GM21529 (cell line): ENCODE measurements around the gene FRY.

Source experiments
- ATAC-seq: cut with Tn5 transposase; IDR thresholded peaks from one replicate; pipeline ENCODE4 v1.9.1; 2021; ENCODE audit not compliant: unreplicated experiment

The FRY gene

DNA sequence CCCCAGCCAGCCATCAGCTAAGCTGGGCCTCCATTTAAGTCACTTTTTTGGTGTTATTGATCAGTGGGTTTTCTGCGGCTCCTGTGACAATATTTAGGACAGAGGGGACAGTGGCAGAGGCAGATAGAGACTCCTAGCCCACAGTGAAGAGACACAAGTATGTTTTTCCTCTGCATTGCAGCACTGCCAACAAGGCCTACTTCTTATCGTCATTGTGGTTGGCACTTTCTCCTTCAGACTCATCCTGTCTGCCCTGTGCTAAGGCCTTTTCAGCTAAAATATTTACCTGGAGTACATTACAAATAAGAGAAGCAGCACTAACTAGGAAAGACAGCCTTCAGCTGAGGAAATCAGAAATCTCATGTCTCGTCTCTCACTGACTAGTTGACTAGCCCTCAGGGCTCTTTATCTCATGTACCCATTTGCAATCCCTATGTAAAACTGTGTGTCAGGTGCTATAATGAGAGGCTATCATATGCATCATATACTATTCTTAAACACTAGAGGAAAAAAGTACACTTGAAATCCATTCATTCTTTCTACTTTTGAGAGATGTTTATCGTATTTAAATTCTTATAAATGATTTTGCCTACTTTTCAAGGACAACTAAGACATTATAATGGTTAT, 221.4 kb downstream of the FRY start:
- ATAC-seq, result no peak

DNA sequence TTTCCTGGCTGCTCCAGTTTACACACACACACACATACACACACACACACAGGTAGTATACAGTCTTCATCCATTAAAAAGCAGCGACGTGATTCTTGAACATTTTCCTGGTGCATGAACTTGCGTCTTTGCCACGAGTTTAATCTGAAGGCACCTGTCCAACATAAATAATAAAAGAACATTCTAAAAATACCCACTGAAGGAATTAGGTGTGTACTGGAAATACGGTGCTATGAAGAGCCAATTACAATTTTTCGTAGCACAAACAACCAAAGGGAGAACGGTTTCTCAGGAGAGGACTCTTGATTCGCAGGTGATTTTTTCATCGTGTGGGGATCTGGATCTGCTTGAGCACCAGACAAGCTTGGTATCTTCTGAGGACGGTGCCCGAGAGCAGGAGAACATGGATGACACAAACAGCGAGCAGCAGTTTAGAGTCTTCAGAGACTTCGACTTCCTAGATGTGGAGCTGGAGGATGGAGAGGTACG, 222.4 kb downstream of the FRY start:
- ATAC-seq, result no peak

DNA sequence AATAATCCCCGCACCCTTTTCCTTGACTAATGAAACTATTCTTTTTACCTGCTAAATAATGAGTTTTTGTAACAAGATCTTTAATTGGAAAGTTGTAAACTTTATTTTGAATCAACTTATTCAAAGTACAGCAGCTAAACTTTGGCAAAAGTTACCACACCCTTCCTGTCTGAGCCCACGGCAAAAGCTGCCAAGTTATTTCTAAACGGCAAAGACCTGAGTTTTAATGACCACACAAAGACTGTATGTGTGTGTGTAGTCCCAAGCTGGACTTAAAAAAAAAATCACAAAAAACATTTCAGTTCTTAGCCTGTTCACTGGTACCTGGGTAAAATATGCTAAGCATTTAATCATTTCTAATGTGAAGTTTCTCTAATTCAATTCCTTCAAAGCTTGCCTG, 222.8 kb downstream of the FRY start:
- ATAC-seq, result no peak

DNA sequence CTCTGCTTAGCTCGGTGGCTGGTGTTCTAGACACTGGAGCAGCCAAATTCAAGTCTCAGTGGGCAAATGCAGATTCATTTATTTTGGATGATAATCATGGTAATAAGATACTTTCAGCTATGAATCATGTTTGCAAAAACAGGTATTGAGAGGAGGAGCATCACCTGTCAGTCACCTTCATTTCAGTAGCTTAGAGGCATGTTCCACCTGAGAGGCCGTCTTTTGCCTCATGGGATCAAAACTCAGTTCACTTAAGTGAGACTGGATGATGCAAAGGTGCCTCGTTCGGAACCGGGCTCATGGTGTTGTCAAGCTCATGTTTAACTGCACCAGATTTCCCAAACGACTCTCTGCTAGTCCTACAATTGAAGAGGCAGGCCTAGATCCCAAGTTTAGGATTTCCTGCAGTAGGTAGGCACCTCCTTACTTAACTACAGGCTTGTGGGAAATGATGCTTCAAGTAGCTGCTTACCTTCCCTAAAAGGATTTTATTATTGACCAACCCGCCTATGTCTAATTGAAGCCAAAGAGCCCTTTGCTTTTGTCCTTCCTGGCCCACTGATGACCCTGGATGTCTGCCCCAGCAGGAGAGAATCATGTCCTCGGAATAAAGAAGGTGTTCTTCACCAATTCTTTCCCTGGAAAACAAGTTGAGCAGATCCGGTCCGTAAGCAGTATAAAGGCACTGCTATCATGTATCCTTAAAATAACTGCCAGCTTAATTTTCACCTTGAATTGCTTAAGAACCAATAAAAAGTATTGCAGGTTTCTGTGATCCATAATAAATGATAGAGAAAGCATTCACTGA, 223.5 kb downstream of the FRY start:
- ATAC-seq, result no peak

DNA sequence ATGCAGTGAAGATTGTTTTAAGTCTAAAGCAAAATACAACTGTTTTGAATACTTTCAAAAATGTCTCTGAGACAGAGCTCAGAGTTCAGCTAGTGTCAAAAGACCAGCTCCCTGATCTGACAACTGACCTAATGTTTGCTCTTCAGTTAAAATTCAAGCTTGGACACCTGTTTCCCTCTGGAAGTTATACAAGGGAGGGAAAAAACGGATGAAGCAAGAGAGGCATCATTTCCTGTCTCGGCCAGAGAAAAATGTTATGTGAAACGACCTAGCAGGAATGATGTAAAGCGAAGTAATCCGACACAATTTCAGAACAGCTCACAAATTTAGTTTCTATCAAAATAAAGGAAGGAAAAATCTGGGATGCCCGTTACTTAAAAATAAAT, 224.1 kb downstream of the FRY start:
- ATAC-seq, result no peak

DNA sequence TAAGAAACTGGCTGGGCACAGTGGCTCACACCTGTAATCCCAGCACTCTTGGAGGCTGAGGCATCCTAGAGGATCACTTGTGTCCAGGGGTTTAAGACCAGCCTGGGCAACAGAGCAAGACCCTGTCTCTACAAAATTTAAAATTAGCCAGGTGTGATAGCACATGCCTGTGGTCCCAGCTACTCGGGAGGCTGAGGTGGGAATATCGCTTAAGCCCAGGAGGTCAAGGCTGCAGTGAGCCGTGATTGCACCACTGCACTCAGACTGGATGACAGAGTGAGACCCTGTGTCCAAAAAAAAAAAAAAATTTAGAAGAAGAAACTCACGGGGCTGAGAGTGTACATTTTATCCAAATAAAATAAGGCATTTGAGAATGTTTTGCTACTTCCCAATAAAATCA, 224.7 kb downstream of the FRY start:
- no peak for ATAC-seq

DNA sequence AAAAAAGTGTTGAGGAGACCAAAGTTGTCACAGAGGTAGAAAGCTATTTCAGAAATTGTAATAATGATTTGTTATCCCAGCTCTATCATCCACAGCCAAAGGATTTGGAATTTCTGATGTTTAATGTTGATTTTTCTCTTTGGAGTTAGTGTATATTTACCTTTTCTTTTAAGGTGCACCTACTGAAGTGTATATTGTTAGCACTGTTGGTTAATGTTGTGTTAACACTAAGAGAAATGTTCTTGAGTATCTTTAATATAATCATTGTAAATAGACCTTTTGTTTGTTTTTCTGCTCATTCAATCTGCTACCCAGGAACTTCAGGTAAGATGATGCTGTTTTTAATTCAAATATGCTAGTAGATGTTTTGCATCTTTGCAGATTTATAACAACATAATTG, 226.1 kb downstream of the FRY start:
- no peak for ATAC-seq

DNA sequence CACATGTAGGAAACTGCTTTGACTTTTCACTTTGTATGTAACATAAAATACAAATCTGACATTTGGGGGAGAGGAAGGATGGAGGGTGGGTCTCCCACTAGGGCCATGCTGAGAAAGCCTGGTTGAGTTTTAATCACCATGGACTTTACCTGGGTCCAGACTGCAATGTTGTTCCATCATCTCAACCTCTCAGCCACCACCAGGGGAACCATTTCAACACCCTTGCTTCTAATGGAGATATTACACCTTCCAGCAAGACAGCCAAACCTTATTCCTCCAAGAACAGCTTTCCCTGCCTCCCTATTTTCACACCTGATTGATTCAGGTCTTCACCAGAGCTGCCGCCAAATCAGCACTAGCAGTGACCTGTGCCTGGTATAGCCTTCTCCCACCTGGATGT, 227.5 kb downstream of the FRY start:
- ATAC-seq, result no peak

DNA sequence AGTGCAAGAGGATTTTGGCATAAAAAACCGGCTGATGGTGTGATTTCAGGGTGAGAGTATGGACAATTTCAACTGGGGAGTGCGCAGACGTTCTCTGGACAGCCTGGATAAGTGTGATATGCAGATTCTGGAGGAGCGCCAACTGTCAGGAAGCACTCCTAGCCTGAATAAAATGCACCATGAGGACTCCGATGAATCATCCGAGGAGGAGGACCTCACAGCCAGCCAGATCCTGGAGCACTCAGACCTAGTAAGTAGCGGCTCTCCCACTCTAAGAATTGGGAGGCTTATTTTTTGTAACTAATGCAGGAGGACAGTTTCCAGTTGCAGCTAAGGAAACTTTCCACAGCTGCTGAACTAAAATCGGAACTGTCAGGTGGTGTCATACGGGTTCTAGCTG, 230.0 kb downstream of the FRY start:
- no peak for ATAC-seq

DNA sequence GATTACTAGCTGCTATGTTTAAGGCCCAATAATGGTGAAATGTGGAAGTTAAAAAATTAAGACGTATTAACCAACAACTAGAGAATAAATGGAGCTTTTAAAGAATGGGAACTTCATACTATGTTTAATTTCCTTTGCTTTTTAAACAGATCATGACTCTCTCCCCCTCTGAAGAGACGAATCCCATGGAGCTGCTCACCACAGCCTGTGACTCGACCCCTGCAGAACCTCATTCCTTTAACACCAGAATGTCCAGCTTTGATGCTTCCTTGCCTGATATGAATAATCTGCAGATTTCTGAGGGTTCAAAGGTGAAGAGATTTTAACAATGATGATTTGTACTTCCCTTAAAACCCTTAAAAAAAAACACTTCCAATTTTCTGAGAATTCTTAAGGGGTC, 230.6 kb downstream of the FRY start:
- ATAC-seq, result no peak

DNA sequence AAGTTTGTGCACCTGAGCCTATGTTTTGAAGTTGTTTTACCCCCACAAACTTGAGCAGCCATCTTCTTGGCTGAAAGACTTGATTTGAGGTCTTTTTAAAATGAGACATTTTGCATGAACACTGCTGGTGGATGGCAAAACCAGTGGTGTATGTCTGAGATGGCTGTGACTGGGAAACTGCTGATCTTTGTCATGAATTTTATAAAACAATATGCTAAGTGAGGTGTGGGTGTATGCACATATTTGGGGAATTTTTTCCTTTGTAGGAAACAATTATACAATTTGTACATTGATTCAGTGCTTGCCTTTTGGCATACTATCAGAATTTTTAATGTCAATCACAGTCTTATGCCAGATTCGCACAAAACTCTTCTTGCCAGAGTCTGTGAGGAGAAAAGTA, 231.0 kb downstream of the FRY start:
- no peak for ATAC-seq

DNA sequence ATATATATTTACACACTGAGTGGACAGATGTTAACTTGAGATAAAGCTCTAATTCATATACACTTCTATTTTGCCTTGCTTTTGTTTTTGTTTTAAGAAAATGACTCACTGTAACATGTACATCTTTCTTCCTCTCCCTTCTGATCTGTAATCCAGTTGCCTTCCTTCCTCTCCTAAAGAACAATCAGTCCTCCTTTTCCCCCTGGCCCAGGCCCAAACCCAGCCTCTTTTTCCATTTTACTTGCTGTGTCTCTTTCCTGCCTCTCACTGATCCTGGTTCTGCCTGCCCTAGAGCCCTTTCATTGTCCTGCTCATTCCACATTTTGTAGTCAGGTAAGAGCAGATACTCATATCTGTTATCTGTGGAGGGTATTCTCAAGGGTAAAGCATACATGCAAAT, 232.8 kb downstream of the FRY start:
- ATAC-seq, result no peak

DNA sequence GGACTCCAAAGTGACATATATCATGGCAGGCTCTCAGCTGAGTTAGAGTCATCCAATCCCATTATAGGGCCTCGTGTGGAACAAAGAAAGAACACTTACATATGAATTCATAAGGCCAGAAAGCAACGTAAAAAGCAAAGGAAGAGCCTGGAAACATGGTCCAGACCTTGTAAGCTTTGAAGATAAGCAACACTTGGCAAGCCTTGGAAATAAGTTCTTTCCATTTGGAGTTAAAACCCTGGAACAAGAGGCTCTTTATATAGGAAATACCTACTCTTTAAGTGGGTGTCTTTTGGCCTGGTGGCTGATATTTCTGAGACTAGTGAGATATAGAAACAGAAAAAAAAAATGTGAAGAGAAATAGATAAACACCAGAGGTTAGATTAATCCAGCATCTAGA, 234.2 kb downstream of the FRY start:
- ATAC-seq, result no peak

DNA sequence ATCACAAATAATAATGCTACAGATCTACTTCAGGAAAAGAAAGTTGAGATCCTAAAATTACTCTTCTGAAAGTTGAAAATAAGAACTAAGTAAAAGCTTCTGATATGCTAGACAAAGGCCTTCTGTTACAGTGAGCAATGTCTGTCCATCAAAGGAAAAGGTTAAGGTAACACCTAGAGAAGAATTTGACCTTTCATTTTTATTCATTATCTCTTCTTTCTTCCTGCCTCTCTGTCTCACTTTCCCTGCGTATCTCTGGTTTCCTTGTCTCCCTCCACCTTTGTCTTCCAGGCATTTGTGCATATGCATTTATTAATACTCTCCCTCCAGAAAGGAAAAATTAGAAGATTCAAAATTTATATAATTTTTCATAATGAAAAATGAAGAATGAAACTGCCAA, 234.6 kb downstream of the FRY start:
- no peak for ATAC-seq

DNA sequence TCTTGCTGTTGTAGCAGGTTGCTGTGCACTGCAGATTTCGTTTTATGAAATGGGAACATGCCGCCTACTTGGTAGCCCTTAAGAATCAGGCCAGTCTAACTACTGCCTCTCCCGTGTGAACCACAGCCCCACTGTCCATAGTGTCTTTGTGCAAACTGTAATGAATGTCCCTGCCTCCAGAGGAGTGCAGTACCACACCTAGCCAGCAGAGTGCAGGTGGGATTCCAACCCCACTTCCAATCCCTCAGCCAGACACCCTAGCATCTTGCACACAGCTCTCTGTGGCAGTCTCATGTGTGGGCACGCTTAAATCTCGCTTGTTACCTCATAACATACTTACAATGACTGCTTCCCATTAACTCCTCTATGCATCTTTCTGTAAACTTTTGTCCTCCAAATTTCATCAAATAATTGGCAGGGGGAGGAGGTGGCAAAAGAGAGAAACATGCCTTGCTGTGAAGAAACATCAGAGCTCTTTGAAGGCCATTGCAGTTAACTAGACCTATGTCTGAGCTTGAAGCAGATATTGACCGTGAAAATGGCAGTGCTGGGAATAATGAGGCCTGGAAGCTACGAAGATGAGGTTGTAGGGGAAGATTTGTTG, 236.4 kb downstream of the FRY start:
- ATAC-seq, result peak; percentile 64

DNA sequence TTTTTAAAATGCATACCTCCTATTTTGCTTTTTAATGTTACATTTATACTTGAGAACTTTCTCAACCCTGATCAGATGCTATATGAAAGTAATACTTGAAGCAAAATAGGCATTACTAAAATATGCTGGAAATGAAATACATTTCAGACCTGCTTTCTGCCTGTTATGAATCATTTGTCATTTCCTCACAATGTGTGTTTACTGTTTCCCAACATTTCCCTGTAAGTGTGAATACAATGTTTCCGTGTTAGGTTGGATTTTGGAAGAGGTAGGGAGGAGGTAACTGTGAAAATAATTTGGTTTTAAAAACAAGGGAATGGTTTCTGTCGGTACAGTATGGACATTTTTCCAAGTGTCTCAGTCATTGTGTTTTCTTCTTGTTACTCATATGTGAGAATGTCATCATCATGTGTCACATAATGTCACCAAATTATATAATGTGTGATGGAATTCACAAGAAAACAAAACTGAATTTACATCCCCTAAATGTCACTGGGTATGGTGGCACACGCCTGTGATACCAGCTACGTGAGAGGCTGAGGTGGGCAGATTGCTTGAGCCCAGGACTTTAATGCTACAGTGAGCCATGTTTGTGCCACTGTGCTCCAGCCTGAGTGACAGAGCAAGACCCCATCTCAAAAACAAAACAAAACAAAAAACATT, 240.6 kb downstream of the FRY start:
- ATAC-seq, result no peak

DNA sequence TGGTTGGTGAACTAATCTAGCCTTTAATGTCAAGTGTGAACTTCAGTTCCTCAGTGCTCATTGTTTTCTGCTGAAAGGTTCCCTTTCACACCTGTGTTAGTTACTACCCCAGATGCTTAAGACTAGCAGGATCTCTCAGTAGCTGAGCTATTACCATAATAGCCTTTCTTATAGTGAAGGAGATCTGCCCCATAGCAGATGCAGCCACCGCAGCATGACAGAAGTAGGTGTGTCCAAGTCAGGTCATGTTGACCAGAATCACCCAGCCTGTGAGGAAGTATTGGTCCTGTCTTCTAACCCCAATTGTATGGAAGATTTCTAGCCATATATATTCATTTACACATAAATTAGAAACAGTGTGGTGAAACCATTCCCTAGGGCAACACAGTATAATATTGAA, 246.3 kb downstream of the FRY start:
- ATAC-seq, result no peak

DNA sequence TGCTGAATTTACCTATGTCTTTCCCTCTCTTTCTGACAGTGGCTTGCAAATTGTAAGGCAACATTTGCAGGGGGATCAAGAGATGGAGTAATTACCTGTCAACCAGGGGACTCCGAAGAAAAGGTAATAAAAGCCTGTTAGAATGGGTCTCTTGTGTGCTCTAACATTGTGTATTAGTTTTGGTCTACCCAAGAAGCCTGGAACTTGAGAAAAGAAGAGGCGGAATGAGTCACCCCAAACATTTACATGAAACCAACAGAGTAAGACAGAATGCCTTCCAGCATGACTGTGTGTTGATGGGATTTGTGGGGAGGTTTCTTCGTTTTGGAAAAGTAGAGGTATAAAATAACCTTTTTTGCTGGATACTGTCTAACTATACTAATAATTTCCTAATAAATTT, 246.9 kb downstream of the FRY start:
- ATAC-seq, result peak; percentile 59

DNA sequence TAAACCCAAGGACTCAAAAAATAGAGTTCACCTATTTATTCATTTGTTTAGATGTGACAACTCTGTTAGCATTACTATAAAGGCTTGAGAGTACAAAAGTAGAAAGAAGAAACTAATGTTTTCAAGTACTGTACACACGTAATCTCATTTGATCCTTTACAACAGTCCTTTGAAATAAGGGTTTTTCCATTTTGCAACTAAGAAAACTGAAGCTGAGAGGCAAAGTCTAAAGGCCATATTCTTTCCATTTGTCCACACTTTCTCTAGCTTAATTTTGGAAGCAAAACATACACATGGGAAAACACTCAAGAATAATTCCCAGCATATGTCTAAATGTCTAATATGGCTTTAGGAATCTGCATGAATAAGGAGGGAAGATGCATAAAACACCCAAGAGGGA, 249.5 kb downstream of the FRY start:
- ATAC-seq, result no peak

DNA sequence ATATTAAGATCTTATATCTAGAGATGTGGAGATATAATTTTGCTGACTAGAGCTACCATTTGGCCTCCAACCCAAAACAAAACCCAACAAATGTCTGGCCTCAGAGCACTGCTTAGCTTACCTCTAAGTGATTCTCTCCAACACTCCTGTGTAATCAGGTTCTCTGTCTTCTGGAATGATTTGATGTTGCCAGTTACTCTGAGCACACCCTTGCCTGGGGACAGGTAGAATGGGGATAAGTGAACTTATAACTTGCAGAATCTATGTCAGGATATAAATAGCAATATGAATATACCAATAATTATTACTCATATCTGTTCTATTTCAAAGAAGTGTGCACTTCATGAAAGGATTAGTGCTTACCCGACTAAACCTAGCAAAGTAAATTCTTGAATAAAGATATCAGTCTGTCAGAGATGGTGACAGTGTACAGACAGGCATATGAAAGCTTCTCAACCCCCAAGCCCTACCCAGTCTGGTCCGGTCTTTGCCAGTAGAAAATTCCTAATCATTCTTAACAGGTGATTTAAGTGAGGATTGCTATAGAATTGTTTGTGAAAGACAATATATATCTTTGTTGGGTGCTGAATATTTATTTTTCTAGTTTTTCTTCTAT, 250.6 kb downstream of the FRY start:
- no peak for ATAC-seq

DNA sequence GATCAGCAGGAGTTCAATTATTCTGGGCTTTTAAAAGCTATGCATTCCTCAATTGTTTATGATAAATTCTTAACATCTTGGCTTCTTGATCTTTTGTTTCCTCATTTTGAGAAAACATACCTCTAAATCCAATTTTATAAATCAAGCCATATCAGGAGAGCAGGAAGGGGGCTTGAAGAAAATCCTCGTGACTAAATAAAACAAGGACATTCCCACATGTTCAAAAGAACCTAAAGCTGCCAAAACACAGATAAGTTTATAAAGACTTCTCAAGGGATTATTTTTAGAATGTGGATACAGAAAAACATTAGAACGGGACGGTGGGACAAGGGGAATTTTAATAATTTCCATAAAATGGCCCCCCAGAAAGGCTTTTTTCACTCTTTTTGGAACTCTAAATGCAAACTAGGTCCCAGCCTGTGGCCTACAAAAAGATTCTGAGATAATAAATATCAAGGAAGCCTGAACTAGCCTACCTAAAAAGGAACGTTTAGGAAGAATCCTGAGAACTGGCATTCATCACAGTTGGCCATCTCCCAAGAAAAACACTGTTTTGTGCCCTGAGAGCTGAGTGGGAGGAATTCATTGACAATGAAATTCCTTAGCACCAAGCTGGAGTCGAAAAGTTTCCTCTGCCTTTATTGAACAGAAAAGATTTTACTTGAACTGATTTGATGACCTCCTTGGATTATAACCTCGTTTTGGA, 253.5 kb downstream of the FRY start:
- ATAC-seq, result no peak
